ENCODE results near the gene PDSS2.
"Not testable (repeated sequence)": the region's sequence is repeated elsewhere in the genome, so short reads cannot be mapped to it uniquely, and the experiment has no call there.

PDSS2 gene

GRCh38 chr6:107475360-107475759 is 16.0 kb upstream of the PDSS2 start:
- not testable (repeated sequence) for DNase-seq (ENCODE audit: low read depth in 3 of 3)

DNA sequence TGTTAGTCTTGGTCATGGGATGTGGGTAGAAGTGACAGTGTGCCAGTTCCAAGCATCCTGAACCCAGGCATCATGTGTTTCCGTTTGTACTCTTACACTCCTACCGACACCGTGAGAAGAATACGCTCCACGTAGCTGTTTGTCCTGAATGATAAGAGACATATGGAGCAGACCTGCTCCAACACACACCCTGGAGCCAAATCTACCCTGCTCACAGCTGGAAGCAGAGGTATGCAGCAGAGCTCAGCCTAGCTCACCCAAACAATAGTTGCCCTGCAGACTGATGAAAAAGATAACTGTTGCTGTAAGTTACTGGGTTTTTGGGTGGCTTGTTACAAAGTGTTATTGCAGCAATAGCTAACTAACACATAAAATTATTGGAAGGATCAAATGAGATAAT is 14.3 kb upstream of the PDSS2 start:
- no peak for DNase-seq (ENCODE audit: low read depth in 3 of 3)

DNA sequence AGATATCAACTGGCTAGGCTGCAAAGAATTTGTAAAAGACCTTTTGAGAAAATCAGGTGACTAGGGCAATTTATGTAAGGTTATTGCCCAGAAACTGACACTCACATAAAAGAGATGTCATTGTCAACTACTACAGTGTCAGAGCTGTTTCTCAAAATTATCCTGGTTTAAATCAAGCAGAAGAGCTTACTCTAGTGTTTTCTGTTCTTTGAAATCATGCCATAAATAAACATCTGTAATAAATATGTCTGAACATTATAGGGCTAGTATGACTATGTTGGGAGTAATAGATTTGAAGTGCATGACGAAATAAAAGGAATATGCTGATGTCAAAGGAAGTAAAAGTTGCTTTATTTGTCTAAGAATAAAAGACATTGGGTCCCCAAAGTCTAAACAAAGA is 11.0 kb upstream of the PDSS2 start:
- no peak for DNase-seq (ENCODE audit: low read depth in 3 of 3)

DNA sequence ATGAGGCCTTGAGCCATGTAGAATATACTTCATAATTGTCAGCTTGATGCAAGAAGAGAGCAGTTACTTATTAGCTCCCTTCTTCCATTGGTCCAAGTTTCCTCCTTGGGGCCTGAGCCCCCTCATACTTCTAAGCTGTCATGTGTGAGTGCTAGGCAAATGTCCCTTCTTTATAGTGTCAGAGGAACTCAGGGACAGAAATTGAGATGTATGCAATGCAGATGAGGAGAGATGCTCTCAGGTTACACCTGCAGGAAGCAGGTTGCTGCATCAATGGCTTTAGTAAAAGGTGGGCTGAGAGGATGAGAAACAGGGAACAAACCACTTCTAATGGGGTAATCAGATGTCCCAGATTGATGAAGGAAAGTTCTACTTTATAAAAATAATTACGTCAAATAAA is 6.7 kb upstream of the PDSS2 start:
- no peak for DNase-seq (ENCODE audit: low read depth in 3 of 3)

- DNase-seq (ENCODE audit: low read depth in 3 of 3): no peak
Measured at GRCh38 chr6:107460083-107460631, 793 bp upstream of the PDSS2 start.

DNA sequence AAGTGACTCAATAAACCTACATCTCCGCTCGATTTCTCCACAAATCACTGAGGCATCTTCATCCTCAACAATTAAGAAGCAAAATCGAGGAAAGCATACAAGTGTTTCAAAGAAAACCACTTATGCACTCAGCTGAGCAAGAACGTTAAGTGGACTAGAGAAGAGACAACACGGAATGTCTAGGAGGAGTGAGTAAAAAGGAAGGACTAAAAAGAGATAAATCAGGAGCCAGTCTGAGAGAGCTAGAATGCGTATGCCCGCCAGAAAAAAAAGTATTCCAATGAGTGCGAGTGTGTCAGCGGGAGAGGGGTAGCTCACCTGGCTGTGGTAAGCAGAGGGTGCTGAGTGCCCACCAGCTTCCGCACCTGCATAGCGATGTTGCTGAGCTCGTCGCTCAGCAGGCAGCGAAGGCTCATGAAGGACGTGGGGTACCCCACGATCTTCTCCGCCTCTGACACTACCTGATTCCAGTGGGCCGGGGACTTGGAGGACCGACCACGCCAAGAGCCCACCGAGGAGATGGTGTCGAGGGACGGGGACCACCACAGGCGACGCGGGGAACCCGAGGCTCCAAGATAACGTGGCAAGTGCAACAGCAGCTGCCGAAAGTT is 587 bp downstream of the PDSS2 start:
- no peak for DNase-seq (ENCODE audit: low read depth in 3 of 3)

GRCh38 chr6:107448776-107449175 is 10.6 kb downstream of the PDSS2 start:
- no peak for DNase-seq (ENCODE audit: low read depth in 3 of 3)

- DNase-seq (ENCODE audit: low read depth in 3 of 3): no peak
Measured at GRCh38 chr6:107447663-107448216, 11.6 kb downstream of the PDSS2 start.

- DNase-seq (ENCODE audit: low read depth in 3 of 3): no peak
Measured at GRCh38 chr6:107444277-107444676, 15.1 kb downstream of the PDSS2 start.

DNA sequence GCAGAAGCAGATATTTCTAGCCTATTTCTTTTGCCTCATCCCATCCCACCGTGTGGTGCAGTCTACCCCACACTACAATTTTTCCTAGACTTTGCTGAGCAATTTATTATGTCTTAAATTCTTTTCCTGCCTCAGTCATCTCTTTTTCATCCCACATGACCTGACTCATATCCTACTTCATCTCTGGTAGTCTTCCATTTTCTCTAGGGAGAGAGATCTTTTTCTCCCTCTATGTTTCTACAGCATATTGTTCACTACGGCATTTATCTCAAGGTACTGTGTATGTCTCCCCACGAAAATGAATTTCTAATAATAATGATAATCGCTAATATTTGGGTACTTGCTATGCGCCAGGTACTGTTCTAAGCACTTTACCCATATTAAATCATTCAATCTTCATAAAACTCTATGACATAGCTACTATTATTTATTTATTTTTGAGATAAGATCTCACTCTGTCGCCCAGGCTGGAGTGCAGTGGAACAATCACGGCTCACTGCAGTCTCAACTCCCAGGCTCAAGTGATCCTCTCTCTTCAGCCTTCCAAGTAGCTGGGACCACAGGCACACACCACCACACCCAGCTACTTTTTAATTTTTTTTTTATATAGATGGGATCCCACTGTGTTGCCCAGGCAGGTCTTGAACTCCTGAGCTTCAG is 15.6 kb downstream of the PDSS2 start:
- no peak for DNase-seq (ENCODE audit: low read depth in 3 of 3)

DNA sequence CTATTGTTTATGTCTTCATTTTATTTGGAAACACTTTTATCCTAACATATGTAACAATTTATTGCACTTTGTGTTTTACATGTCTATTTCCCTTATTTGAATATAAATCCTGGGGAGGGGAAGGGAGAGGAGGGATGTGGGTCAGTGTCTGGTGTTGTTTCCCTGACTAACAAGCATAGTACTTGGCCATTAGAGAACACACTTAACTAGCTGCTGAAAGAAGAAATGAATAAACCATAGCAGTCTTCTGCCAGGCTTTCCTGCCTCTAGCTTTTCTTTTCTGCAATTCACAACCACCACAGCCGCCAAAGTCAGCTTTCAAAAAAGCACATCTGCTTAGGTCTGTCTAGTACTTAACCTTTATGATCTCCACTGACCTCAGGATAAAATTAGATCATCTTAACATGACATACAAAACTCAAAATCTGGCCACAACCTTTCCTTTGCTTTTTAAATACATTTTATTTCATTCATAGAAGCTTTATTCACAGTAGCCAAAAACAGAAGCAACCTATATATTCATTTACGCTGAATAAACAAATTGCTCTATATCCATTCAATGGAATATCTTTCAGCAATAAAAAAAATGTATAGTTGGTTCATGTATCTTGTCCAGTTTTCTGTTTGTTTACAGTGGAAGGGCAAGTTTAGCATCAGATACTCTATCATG is 16.3 kb downstream of the PDSS2 start:
- DNase-seq (ENCODE audit: low read depth in 3 of 3): no peak

GRCh38 chr6:107441682-107442081 is 17.7 kb downstream of the PDSS2 start:
- no peak for DNase-seq (ENCODE audit: low read depth in 3 of 3)

GRCh38 chr6:107440936-107441335 is 18.4 kb downstream of the PDSS2 start:
- DNase-seq (ENCODE audit: low read depth in 3 of 3): no peak

DNA sequence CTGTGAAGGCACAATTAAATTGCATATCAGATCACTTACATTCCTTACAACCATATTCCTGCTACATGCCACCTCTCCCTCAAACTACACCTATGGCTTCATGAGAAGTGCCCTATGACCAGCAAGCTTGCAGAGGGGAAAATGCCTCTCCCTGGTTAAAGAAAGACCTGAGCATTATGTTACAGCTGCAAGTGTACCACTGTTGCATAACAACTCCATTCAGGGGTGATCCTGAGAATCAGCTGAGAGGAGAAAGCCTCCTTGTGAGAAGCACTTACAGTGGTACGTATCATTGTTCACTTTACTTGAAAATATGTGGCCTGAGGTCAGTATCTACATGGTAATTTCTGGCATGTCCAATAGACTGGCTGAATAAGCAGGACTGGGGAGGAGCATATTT is 20.0 kb downstream of the PDSS2 start:
- no peak for DNase-seq (ENCODE audit: low read depth in 3 of 3)

GRCh38 chr6:107437691-107438090 is 21.7 kb downstream of the PDSS2 start:
- no peak for DNase-seq (ENCODE audit: low read depth in 3 of 3)

GRCh38 chr6:107436881-107437280 is 22.5 kb downstream of the PDSS2 start:
- DNase-seq (ENCODE audit: low read depth in 3 of 3): no peak

GRCh38 chr6:107435798-107436197 is 23.6 kb downstream of the PDSS2 start:
- no peak for DNase-seq (ENCODE audit: low read depth in 3 of 3)

DNA sequence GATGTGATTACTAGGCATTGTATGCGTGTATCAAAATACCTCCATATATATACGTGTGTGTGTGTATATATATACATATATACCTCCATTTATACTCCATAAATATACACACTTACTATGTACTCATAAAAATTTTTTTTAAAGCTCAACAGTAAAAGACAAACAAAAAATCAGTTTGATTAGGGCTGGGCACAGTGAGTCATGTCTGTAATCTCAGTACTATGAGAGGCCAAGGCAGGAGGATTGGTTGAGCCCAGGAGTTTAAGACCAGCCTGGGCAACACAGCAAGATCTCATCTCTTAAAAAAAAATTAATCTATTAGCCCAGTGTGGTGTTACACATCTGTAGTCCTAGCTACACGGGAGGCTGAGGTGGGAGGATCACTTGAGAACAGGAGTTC is 24.6 kb downstream of the PDSS2 start:
- DNase-seq (ENCODE audit: low read depth in 3 of 3): no peak

- DNase-seq (ENCODE audit: low read depth in 3 of 3): not testable (repeated sequence)
Measured at GRCh38 chr6:107425951-107426350, 33.4 kb downstream of the PDSS2 start.

GRCh38 chr6:107423474-107423990 is 35.8 kb downstream of the PDSS2 start:
- no peak for DNase-seq (ENCODE audit: low read depth in 3 of 3)

- DNase-seq (ENCODE audit: low read depth in 3 of 3): no peak
Measured at GRCh38 chr6:107421696-107422256, 37.6 kb downstream of the PDSS2 start.

DNA sequence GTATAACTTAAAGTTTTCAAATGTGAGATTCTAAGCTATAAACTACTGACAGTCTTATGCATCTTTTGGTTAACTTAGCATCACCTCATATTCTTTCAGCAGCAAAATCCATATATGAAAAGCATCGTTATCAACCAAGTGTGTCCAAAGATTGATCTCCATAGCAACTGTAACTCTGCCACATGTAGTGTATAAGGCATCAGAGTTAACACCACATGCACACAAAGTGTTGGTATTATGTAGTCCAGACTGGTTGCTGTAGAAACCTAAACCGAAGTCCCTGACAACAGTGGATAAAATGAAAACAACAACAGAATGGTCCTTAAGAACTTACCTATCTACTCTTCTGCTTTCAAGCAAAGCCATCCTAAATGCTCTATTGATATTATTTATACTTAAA is 39.6 kb downstream of the PDSS2 start:
- DNase-seq (ENCODE audit: low read depth in 3 of 3): no peak

Measured in stimulated activated CD4-positive, alpha-beta T cell treated with anti-CD3 and anti-CD28 coated beads, TNF-alpha, amount 100 ng/mL, for 24 hours (primary cell).